Gastroesophageal sphincter (tissue), 4 donors: ENCODE measurements around the gene AHRR. TPM values are rescaled to one million over a fixed set of nuclear protein-coding genes. Genes with fewer than 3 reads are reported as not detected.

Experiments
- ATAC-seq: fragments of 150-250 bp; one replicate; pipeline ENCODE4 v1.9.1; 2016; ENCODE audit warnings: mild to moderate bottlenecking, moderate library complexity
- H3K27ac ChIP-seq, 4 donors: fragments of 200-600 bp; sonication (generic) in 3 of 4; 1 replicate in 3 of 4; 2 replicates in 1 of 4; pipeline ENCODE4 v1.5.1; 2016 to 2019
- H3K27me3 ChIP-seq: fragments of 200-600 bp; sonication (generic); one replicate; pipeline ENCODE4 v1.5.1; 2019
- H3K36me3 ChIP-seq, 2 donors: fragments of 200-600 bp; sonication (generic); one replicate each; pipeline ENCODE4 v1.5.1; 2019; ENCODE audit warnings: control low read depth in 1 of 2
- H3K4me1 ChIP-seq, 3 donors: fragments of 200-600 bp; sonication (generic); 1 replicate in 2 of 3; 2 replicates in 1 of 3; pipeline ENCODE4 v1.5.1; 2016 to 2019; ENCODE audit warnings: control low read depth in 2 of 3
- H3K4me3 ChIP-seq, 2 donors: fragments of 200-600 bp; sonication (generic); one replicate each; pipeline ENCODE4 v1.5.1; 2019; ENCODE audit warnings: mild to moderate bottlenecking in 1 of 2, moderate library complexity in 1 of 2
- H3K9me3 ChIP-seq, 3 donors: fragments of 200-600 bp; sonication (generic); one replicate each; pipeline ENCODE4 v1.5.1; 2017 to 2019; ENCODE audit warnings: control low read depth in 2 of 3
- EP300 ChIP-seq: sonication (generic); formaldehyde crosslinking; IDR thresholded peaks from one replicate; pipeline ENCODE4 v1.6.1; 2017; ENCODE audit warnings: antibody characterized with exemption, mild to moderate bottlenecking
- POLR2A ChIP-seq, 2 donors: fragments of 450-650 bp; IDR thresholded peaks; one replicate each; pipeline ENCODE4 v1.6.1; 2017; ENCODE audit warnings: antibody characterized with exemption in 2 of 2, mild to moderate bottlenecking in 2 of 2, moderate library complexity in 1 of 2
- POLR2AphosphoS5 ChIP-seq: sonication (generic); formaldehyde crosslinking; IDR thresholded peaks from one replicate; pipeline ENCODE4 v1.6.1; 2017; ENCODE audit warnings: antibody characterized with exemption
- WGBS, 2 donors: methylation state at CpG; one replicate each; pipeline ENCODE4 v1.1.5; 2018; ENCODE audit warnings: low coverage in 1 of 2; 5-methylcytosine and 5-hydroxymethylcytosine counted together
- total RNA-seq, 4 donors: library from RNA; depleted of rRNA; stranded (reverse); fragments of >200 nt; gene quantifications; one replicate each; pipeline ENCODE4 v1.1.0, GENCODE V29; 2016
- TF ChIP-seq, protein P1 (sequence below), 4 experiments: fragments of 200-600 bp in 2 of 4; fragments of 450-650 bp in 2 of 4; sonication (generic) in 1 of 4; IDR thresholded peaks; one replicate each; pipeline ENCODE4 v1.5.1; 2017 to 2019; ENCODE audit warnings: antibody characterized with exemption in 4 of 4, mild to moderate bottlenecking in 2 of 4, moderate library complexity in 2 of 4

AHRR gene
- total RNA-seq, 4 donors from 2014 or later: 0.15 to 1.7 (median 0.45) TPM

- TF ChIP-seq, protein P1, sequence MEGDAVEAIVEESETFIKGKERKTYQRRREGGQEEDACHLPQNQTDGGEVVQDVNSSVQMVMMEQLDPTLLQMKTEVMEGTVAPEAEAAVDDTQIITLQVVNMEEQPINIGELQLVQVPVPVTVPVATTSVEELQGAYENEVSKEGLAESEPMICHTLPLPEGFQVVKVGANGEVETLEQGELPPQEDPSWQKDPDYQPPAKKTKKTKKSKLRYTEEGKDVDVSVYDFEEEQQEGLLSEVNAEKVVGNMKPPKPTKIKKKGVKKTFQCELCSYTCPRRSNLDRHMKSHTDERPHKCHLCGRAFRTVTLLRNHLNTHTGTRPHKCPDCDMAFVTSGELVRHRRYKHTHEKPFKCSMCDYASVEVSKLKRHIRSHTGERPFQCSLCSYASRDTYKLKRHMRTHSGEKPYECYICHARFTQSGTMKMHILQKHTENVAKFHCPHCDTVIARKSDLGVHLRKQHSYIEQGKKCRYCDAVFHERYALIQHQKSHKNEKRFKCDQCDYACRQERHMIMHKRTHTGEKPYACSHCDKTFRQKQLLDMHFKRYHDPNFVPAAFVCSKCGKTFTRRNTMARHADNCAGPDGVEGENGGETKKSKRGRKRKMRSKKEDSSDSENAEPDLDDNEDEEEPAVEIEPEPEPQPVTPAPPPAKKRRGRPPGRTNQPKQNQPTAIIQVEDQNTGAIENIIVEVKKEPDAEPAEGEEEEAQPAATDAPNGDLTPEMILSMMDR (IDR thresholded peaks at IDR 0.05): no peak
- TF ChIP-seq POLR2AphosphoS5 (no peak), POLR2A (IDR thresholded peaks at IDR 0.05) (no peak), EP300 (no peak)
These were observed 143.5 kb downstream of the AHRR start for GRCh38 chr5:464843-465590.

DNA sequence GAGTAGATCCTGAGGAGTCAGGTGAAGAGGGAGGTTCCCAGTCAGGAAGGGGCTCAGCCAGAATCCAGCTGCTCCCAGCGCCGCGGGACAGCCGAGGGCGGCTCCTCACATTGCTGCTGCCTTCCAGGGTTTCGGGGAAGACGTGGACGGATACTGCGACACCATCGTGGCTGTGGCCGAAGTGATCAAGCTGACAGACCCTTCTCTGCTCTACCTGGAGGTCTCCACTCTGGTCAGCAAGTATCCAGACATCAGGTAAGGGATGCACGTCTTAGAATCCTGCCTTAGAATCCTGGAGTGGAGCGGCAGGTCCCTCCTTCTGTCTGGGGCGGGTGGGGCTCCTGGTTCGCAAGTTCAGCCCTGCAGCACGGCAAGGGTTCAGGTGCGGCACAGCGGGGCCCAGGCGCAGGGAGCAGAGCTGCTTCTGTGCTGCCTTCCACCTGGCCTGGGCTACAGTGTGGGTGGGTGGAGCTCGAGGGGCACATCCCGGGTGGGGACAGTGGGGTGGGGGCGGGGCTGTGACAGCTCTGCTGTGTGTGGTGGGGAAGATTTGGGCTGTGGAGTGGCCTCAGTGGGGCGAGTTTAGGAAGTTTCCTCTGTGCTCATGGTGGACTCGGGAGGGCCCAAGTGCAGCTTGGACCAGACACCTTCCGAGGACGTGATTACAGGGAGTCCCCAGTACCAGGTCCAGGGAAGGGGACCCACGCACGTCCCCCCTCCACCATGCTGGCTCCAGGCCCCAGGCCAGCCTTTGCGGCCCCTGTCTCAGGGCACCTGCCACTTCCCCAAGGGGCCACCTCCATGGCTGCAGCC, 144.3 kb downstream of the AHRR start:
- Histone ChIP-seq H3K27me3 (no peaks in the 10 kb centered on the region), H3K4me3 (no peak overlapping the region), H3K4me1 (peaks cover 0 to 4% (median 0%) of the 10 kb centered on the region in 3 donors), H3K27ac (no peak overlapping the region), H3K9me3 (no peaks in the 10 kb centered on the region), H3K36me3 (peaks cover 0 to 83% of the 10 kb centered on the region in 2 donors)
- TF ChIP-seq, protein P1 (IDR thresholded peaks at IDR 0.05): no peak
- TF ChIP-seq EP300: no peak
- TF ChIP-seq POLR2A (IDR thresholded peaks at IDR 0.05): no peak
- TF ChIP-seq POLR2AphosphoS5: no peak
- WGBS, 2 donors: 100% methylated on average over 2 to 3 of the region's 29 CpGs
- ATAC-seq: no peak

More at GRCh38 chr5:464843-465590, 143.5 kb downstream of the AHRR start:
- Histone ChIP-seq H3K36me3 (peaks cover 0 to 86% of the 10 kb centered on the region in 2 donors), H3K27me3 (no peaks in the 10 kb centered on the region), H3K9me3 (no peaks in the 10 kb centered on the region), H3K27ac (no peak overlapping the region), H3K4me3 (no peak overlapping the region), H3K4me1 (no peaks in the 10 kb centered on the region)
- WGBS, 2 donors: 92% methylated on average over 10 of the region's 63 CpGs; no CpG with 5 or more reads in 1 of the 2 donors
- no peak for ATAC-seq

DNA sequence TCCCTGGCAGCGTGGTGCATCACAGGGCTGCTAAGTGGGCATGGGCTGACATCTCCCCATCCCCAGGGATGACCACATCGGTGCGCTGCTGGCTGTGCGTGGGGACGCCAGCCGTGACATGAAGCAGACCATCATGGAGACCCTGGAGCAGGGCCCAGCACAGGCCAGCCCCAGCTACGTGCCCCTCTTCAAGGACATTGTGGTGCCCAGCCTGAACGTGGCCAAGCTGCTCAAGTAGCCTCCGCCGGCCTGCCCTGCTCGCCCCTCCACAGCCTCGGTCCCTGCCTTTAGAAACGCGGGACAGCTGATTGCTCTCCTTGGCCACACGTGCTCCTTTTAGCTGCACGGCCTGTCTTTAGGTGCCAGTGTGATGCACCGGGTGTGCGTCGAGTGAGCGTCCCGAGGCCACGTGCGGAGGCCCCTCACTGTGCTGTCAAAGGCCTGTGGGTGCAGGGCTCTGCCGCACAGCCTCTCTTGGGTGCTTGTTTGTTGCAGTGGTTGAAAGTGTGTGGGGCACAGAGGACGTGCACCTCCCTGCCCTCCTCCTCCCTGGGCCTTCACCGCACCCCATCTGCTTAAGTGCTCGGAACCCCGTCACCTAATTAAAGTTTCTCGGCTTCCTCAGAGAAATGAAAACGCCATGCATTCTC, 145.3 kb downstream of the AHRR start:
- Histone ChIP-seq H3K4me1 (peaks cover 0 to 14% (median 5%) of the 10 kb centered on the region in 3 donors), H3K27ac (no peak overlapping the region), H3K4me3 (no peak overlapping the region), H3K27me3 (no peaks in the 10 kb centered on the region), H3K9me3 (no peaks in the 10 kb centered on the region), H3K36me3 (peaks cover 0 to 79% of the 10 kb centered on the region in 2 donors)
- ATAC-seq: no peak
- 83 to 92% methylated on average over 2 to 4 of the region's 30 CpGs for WGBS, 2 donors
- TF ChIP-seq POLR2AphosphoS5 (no peak), POLR2A (IDR thresholded peaks at IDR 0.05) (no peak), EP300 (no peak)
- TF ChIP-seq, protein P1 (IDR thresholded peaks at IDR 0.05): no peak

GRCh38 chr5:468401-468800, 146.9 kb downstream of the AHRR start:
- TF ChIP-seq POLR2A (IDR thresholded peaks at IDR 0.05) (no peak), EP300 (no peak), POLR2AphosphoS5 (no peak)
- TF ChIP-seq, protein P1 (IDR thresholded peaks at IDR 0.05): no peak
- ATAC-seq: no peak
- Histone ChIP-seq H3K4me3 (no peak overlapping the region), H3K4me1 (peaks cover 0 to 24% (median 12%) of the 10 kb centered on the region in 3 donors), H3K27ac (no peak overlapping the region), H3K9me3 (no peaks in the 10 kb centered on the region), H3K36me3 (peaks cover 0 to 63% of the 10 kb centered on the region in 2 donors), H3K27me3 (no peaks in the 10 kb centered on the region)
- WGBS, 2 donors: 62 to 100% methylated on average over 2 to 3 of the region's 6 CpGs
